Sigmoid colon (tissue), 4 donors: ENCODE data around the gene GTF3C4.
"Not testable (repeated sequence)": the region's sequence is repeated elsewhere in the genome, so short reads cannot be mapped to it uniquely, and the experiment has no call there.

Experiments used
- CTCF ChIP-seq, 4 experiments: fragments of 450-650 bp in 3 of 4; fragments of 200-600 bp in 1 of 4; IDR thresholded peaks; one replicate each; pipeline ENCODE4 v1.5.1; 2016 to 2019; ENCODE audit warnings: antibody characterized with exemption in 4 of 4, mild to moderate bottlenecking in 3 of 4, moderate library complexity in 2 of 4
- EP300 ChIP-seq, 4 donors: sonication (generic); formaldehyde crosslinking; IDR thresholded peaks; one replicate each; pipeline ENCODE4 v1.6.1; 2017; ENCODE audit warnings: antibody characterized with exemption in 4 of 4
- POLR2A ChIP-seq, 2 donors: fragments of 450-650 bp; IDR thresholded peaks; one replicate each; pipeline ENCODE4 v1.6.1; 2016; ENCODE audit warnings: antibody characterized with exemption in 2 of 2, mild to moderate bottlenecking in 2 of 2, moderate library complexity in 2 of 2
- POLR2AphosphoS5 ChIP-seq, 4 donors: sonication (generic); formaldehyde crosslinking; IDR thresholded peaks; one replicate each; pipeline ENCODE4 v1.6.1; 2017; ENCODE audit warnings: antibody characterized with exemption in 4 of 4

GRCh38 chr9:132718381-132718928 is 48.2 kb downstream of the GTF3C4 start:
- TF ChIP-seq CTCF, POLR2AphosphoS5, EP300, POLR2A (IDR thresholded peaks at IDR 0.05): not testable (repeated sequence)
